K562 (cell line): ENCODE data around the gene IL17RC. TPM values are rescaled to one million over a fixed set of nuclear protein-coding genes. Genes with fewer than 3 reads are reported as not detected.
A peak's percentile ranks its signal among the peaks of the same experiment; 100 is the strongest.

ENCODE experiments used
- FOXK2 ChIP-seq, 2 experiments: fragments of 450-650 bp; IDR thresholded peaks in 1 of 2; conservative IDR thresholded peaks in 1 of 2; 2 replicates each; pipeline ENCODE4 v1.6.1; 2016; ENCODE audit warnings: low read depth in 2 of 2, mild to moderate bottlenecking in 1 of 2
- GTF2A2 ChIP-seq: IDR thresholded peaks from 2 replicates; pipeline ENCODE4 v1.6.1; 2016; ENCODE audit warnings: mild to moderate bottlenecking, missing genetic modification characterization, missing compliant biosample characterization
- GTF2E2 ChIP-seq: fragments of 200-800 bp; sonication (Bioruptor generic); IDR thresholded peaks from 2 replicates; pipeline ENCODE4 v1.6.1; 2016; ENCODE audit warnings: missing genetic modification characterization, missing compliant biosample characterization
- JUND ChIP-seq, 2 experiments: IDR thresholded peaks; 2 replicates in 1 of 2; 3 replicates in 1 of 2; pipeline ENCODE4 v1.6.1; 2011; ENCODE audit warnings: borderline replicate concordance in 2 of 2, low read depth in 2 of 2, low read length in 2 of 2, improper control_type of control experiment in 1 of 2, missing biosample characterization in 1 of 2, missing genetic modification characterization in 1 of 2, missing genetic modification reagents in 1 of 2
- L3MBTL2 ChIP-seq: fragments of 450-650 bp; IDR thresholded peaks from 2 replicates; pipeline ENCODE4 v1.6.1; 2016; ENCODE audit warnings: mild to moderate bottlenecking, moderate library complexity
- MAFF ChIP-seq: IDR thresholded peaks from 2 replicates; pipeline ENCODE4 v1.6.1; 2012; ENCODE audit warnings: low read length, improper control_type of control experiment
- NONO ChIP-seq, 2 experiments: fragments of 200-400 bp in 1 of 2; fragments of 450-650 bp in 1 of 2; formaldehyde crosslinking in 1 of 2; IDR thresholded peaks; 2 replicates each; pipeline ENCODE4 v1.6.1; 2017; ENCODE audit warnings: low read depth in 2 of 2, mild to moderate bottlenecking in 2 of 2, moderate library complexity in 2 of 2, low read length in 1 of 2
- NR4A1 ChIP-seq, 2 experiments: fragments of 250-450 bp in 1 of 2; fragments of 450-650 bp in 1 of 2; sonication (Bioruptor Pico) in 1 of 2; IDR thresholded peaks; 2 replicates each; pipeline versions ENCODE4 v1.4.0 to v1.6.1; 2016 to 2020; ENCODE audit warnings: mild to moderate bottlenecking in 2 of 2, missing compliant biosample characterization in 1 of 2, missing genetic modification characterization in 1 of 2, moderate library complexity in 1 of 2
- PCBP2 ChIP-seq: fragments of 200-400 bp; formaldehyde crosslinking; IDR thresholded peaks from 2 replicates; pipeline ENCODE4 v1.6.1; 2018; ENCODE audit warnings: low read length, low read depth, mild to moderate bottlenecking, moderate library complexity; ENCODE audit not compliant: poor library complexity, severe bottlenecking
- PHF8 ChIP-seq: fragments of 200-600 bp; sonication (generic); IDR thresholded peaks from 2 replicates; pipeline ENCODE4 v1.6.1; 2012; ENCODE audit warnings: mixed run types, mild to moderate bottlenecking, inconsistent platforms, low read length, moderate library complexity, borderline replicate concordance
- PRMT5 ChIP-seq: sonication (generic); formaldehyde crosslinking; IDR thresholded peaks from 2 replicates; pipeline ENCODE4 v1.5.0; 2020; ENCODE audit warnings: missing genetic modification reagents
- SIN3B ChIP-seq: fragments of 450-650 bp; IDR thresholded peaks from 2 replicates; pipeline ENCODE4 v1.6.1; 2017; ENCODE audit warnings: low read depth, mild to moderate bottlenecking, moderate library complexity
- SUPT5H ChIP-seq: fragments of 450-650 bp; IDR thresholded peaks from 2 replicates; pipeline ENCODE4 v1.6.1; 2016
- TAF7 ChIP-seq: fragments of 450-650 bp; IDR thresholded peaks from 2 replicates; pipeline ENCODE4 v1.6.1; 2016; ENCODE audit warnings: missing genetic modification characterization, missing compliant biosample characterization
- USF1 ChIP-seq: sonication (generic); formaldehyde crosslinking; IDR thresholded peaks from 2 replicates; pipeline ENCODE4 v1.9.0; 2022; ENCODE audit warnings: mild to moderate bottlenecking, missing genetic modification reagents
- ZBTB9 ChIP-seq: fragments of 450-650 bp; formaldehyde crosslinking; IDR thresholded peaks from 2 replicates; pipeline ENCODE4 v1.4.0; 2020; ENCODE audit warnings: mild to moderate bottlenecking, moderate library complexity
- ZEB2 ChIP-seq: fragments of 450-650 bp; IDR thresholded peaks from 2 replicates; pipeline ENCODE4 v1.6.1; 2016
- ZNF165 ChIP-seq: fragments of 250-450 bp; sonication (Bioruptor Pico); IDR thresholded peaks from 2 replicates; pipeline ENCODE4 v1.4.0; 2020; ENCODE audit warnings: borderline replicate concordance
- ZNF282 ChIP-seq: sonication (generic); formaldehyde crosslinking; IDR thresholded peaks from 2 replicates; pipeline ENCODE4 v1.8.1; 2023; ENCODE audit warnings: missing genetic modification reagents
- ZNF511 ChIP-seq: sonication (generic); formaldehyde crosslinking; IDR thresholded peaks from 2 replicates; pipeline ENCODE4 v1.8.0; 2022; ENCODE audit warnings: mild to moderate bottlenecking, missing genetic modification reagents
- ZNF707 ChIP-seq: fragments of 250-450 bp; sonication (Bioruptor Pico); conservative IDR thresholded peaks from 2 replicates; pipeline ENCODE4 v1.8.0; 2022; ENCODE audit warnings: inconsistent platforms, mild to moderate bottlenecking, moderate library complexity
- ZNF766 ChIP-seq: fragments of 200-800 bp; sonication (Bioruptor generic); conservative IDR thresholded peaks from 2 replicates; pipeline ENCODE4 v1.6.1; 2016; ENCODE audit warnings: missing genetic modification characterization, missing compliant biosample characterization
- polyA plus RNA-seq, 8 experiments: library from polyadenylated mRNA; depleted of rRNA in 4 of 8; stranded (reverse) in 5 of 8; unstranded in 3 of 8; fragments of >200 nt; fragmentation: Nextera tagmentation in 2 of 8; fragmentation: Illumina TruSeq in 1 of 8; extraction: Ambion mirVana in 2 of 8; extraction: Trizol in 1 of 8; gene quantifications; 2 replicates each; pipeline versions ENCODE4 v1.2.1 to v1.2.3, GENCODE V29; 2011 to 2014; ENCODE audit warnings: inconsistent platforms in 1 of 8, missing spikeins in 1 of 8
- total RNA-seq, 7 experiments: library from RNA; depleted of rRNA in 6 of 7; stranded (reverse); fragments of >200 nt in 6 of 7; fragmentation: Illumina TruSeq in 2 of 7; extraction: Trizol in 2 of 7; gene quantifications; 2 replicates each; pipeline versions ENCODE4 v1.2.1 to v1.2.3, GENCODE V29; 2011 to 2021; ENCODE audit warnings: low replicate concordance in 1 of 7
- TF ChIP-seq, protein P1 (sequence below), 2 experiments: fragments of 200-800 bp in 1 of 2; sonication (Bioruptor generic) in 1 of 2; sonication (generic) in 1 of 2; formaldehyde crosslinking in 1 of 2; IDR thresholded peaks in 1 of 2; conservative IDR thresholded peaks in 1 of 2; 2 replicates each; pipeline versions ENCODE4 v1.5.0 to v1.6.1; 2016 to 2020; ENCODE audit warnings: missing compliant biosample characterization in 1 of 2, missing genetic modification characterization in 1 of 2, missing genetic modification reagents in 1 of 2

The IL17RC gene
- total and polyA plus RNA-seq, 9 of the 15 experiments (the other 6 are each of a cell fraction or from before 2014, with no cell fraction given): 0.15 to 11.4 (median 7.1) TPM; not detected in 1

DNA sequence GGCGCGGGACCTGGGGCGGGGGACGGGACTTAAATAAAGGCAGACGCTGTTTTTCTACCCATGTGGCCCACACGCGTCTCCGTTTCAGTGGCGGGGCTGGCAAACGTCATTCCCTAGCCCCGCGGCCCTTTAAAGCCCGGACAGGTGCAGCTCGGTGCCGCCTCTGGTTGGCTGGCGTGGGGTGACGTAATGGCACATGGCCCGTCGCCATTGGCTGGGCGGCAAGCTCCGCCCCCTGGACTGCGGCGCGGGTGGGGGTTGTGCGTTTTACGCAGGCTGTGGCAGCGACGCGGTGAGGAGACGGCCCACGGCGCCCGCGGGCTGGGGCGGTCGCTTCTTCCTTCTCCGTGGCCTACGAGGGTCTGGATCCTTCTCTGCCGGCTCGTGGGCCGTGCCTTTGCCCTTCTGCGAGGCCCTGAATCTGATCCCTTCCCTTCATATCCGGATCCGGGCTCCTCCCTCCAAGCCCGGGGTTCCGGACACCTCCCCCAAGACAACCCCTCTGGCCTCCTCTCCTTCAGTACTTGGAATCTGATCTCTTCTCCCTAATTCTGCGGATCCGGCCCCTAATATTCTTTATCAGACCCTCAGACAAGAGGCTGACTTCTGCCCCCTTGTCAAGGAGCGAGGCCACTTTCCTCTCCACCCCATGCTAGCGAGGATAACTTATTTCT lies 16.8 kb downstream of the IL17RC start, which contains the start of gene CRELD1 (continued):
- TF ChIP-seq NR4A1 (CRISPR knock-in tag; IDR thresholded peaks at IDR 0.05) (0 out of 2 replicates have a peak, but pooled peaks have one; percentile 35), NR4A1 (tag; IDR thresholded peaks at IDR 0.05) (no peak), SIN3B (no peak), ZNF165 (CRISPR knock-in tag) (0 out of 2 replicates have a peak, but pooled peaks have one; percentile 62), ZBTB9 (CRISPR knock-in tag) (peak; percentile 41; the same call in 1 of the 2 replicates), ZEB2 (0 out of 2 replicates have a peak, but pooled peaks have one; percentile 4), FOXK2 (conservative IDR thresholded peaks at IDR 0.05 in 1 of 2, IDR thresholded peaks at IDR 0.05 in 1 of 2; ENCODE audit: low read depth in 2 of 2) (peak; percentile 42 to 49; a peak in 1 of 4 replicates), PRMT5 (CRISPR knock-in tag) (no peak), SUPT5H (peak; percentile 91), ZNF707 (CRISPR knock-in tag) (no peak), PCBP2 (no peak), MAFF (no peak), ZNF282 (peak; percentile 86; the same call in 1 of the 2 replicates), PHF8 (peak; percentile 82; the same call in 1 of the 2 replicates), TAF7 (peak; percentile 65; the same call in 1 of the 2 replicates), GTF2A2 (tag) (no peak), ZNF511 (CRISPR knock-in tag) (peak; percentile 17), GTF2E2 (tag) (0 out of 2 replicates have a peak, but pooled peaks have one; percentile 6), JUND (IDR thresholded peaks at IDR 0.05; ENCODE audit: borderline replicate concordance, low read depth, low read length) (peak; percentile 81), JUND (tag; IDR thresholded peaks at IDR 0.05; ENCODE audit: borderline replicate concordance, low read depth, low read length) (peak; percentile 51; the same call in 1 of the 3 replicates), NONO (IDR thresholded peaks at IDR 0.05; ENCODE audit: low read depth in 2 of 2, low read length in 1 of 2) (peak in 1 of 2 experiments; percentile 74; a peak in 2 of 4 replicates), ZNF766 (CRISPR knock-in tag) (0 out of 2 replicates have a peak, but pooled peaks have one; percentile 49), L3MBTL2 (peak; percentile 79), USF1 (peak; percentile 77)
- TF ChIP-seq, protein P1, sequence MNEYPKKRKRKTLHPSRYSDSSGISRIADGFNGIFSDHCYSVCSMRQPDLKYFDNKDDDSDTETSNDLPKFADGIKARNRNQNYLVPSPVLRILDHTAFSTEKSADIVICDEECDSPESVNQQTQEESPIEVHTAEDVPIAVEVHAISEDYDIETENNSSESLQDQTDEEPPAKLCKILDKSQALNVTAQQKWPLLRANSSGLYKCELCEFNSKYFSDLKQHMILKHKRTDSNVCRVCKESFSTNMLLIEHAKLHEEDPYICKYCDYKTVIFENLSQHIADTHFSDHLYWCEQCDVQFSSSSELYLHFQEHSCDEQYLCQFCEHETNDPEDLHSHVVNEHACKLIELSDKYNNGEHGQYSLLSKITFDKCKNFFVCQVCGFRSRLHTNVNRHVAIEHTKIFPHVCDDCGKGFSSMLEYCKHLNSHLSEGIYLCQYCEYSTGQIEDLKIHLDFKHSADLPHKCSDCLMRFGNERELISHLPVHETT (CRISPR knock-in tag; conservative IDR thresholded peaks at IDR 0.05 in 1 of 2, IDR thresholded peaks at IDR 0.05 in 1 of 2): peak in 1 of 2 experiments; percentile 50; a peak in 1 of 4 replicates
